HepG2 (cell line): ENCODE measurements around the gene PIGN. TPM values are rescaled to one million over a fixed set of nuclear protein-coding genes. Genes with fewer than 3 reads are reported as not detected.

Experiments
- ATAC-seq: fragments of 200-7000 bp; cut with Tn5 transposase; 3 replicates; pipeline ENCODE4 v1.9.1; 2020; ENCODE audit warnings: mild to moderate bottlenecking, moderate library complexity
- BruUV-seq: library from RNA; stranded (reverse); fragments of 400-500 nt; replicated peaks from 2 replicates; lab custom pipeline; 2021; lab: Mats Ljungman, UMichigan
- CTCF ChIA-PET: fragments of 300-600 bp; formaldehyde crosslinking; extraction: SDS; loops from one replicate; lab custom pipeline; 2021; ENCODE audit warnings: low total read pairs, inconsistent platforms, low intra/inter-chr PET ratio; lab: Yijun Ruan, JAX
- POLR2A ChIA-PET: fragments of 350-600 bp; sonication (Branson Sonifier 250); formaldehyde crosslinking; loops from one replicate; lab custom pipeline; 2020; ENCODE audit warnings: antibody characterized with exemption, inconsistent platforms; lab: Yijun Ruan, JAX
- DNase-seq: peaks from one replicate; pipeline ENCODE4 v3.0.0-alpha.2; 2015; ENCODE audit warnings: low spot score
- FAIRE-seq: peaks from 3 replicates; lab custom pipeline; 2011; peaks lifted over from hg19 to GRCh38; lab: Jason Lieb, UNC
- H2AFZ ChIP-seq: one replicate; pipeline ENCODE4 v1.6.1; 2011; ENCODE audit warnings: low read length, inconsistent platforms
- H3K27ac ChIP-seq: fragments of 300-600 bp; 3 replicates; pipeline ENCODE4 v1.8.0; 2011; ENCODE audit warnings: mixed run types, mild to moderate bottlenecking, mixed read lengths, low read length, inconsistent platforms; ENCODE audit not compliant: insufficient read depth; ENCODE audit errors: extremely low read length
- H3K27me3 ChIP-seq, 2 experiments: fragments of 200-600 bp in 1 of 2; 2 replicates in 1 of 2; 3 replicates in 1 of 2; pipeline versions ENCODE4 v1.6.0 to v1.8.0; 2011; ENCODE audit warnings: low read length in 2 of 2, mild to moderate bottlenecking in 2 of 2, moderate library complexity in 2 of 2, inconsistent platforms in 1 of 2; ENCODE audit not compliant: insufficient read depth in 2 of 2, control insufficient read depth in 1 of 2
- H3K36me3 ChIP-seq, 2 experiments: fragments of 200-600 bp in 1 of 2; replicated peaks in 1 of 2; 2 replicates in 1 of 2; 3 replicates in 1 of 2; pipeline versions ENCODE4 v1.5.1 to v1.8.0; 2011; ENCODE audit warnings: low read length in 2 of 2, inconsistent platforms in 1 of 2; ENCODE audit not compliant: insufficient read depth in 2 of 2, control insufficient read depth in 1 of 2
- H3K4me1 ChIP-seq: 2 replicates; pipeline ENCODE4 v1.5.1; 2012; ENCODE audit warnings: low read length, inconsistent platforms; ENCODE audit not compliant: insufficient read depth
- H3K4me2 ChIP-seq: 2 replicates; pipeline ENCODE4 v1.6.0; 2011; ENCODE audit warnings: low read depth, low read length, inconsistent platforms
- H3K4me3 ChIP-seq, 3 experiments: fragments of 200-600 bp in 1 of 3; sonication (generic), shearing (Covaris generic) in 1 of 3; replicated peaks in 1 of 3; 2 replicates each; pipeline ENCODE4 v1.5.1; 2011 to 2016; ENCODE audit warnings: low read length in 3 of 3, inconsistent platforms in 2 of 3, low read depth in 2 of 3, mild to moderate bottlenecking in 2 of 3, control low read depth in 1 of 3, mixed read lengths in 1 of 3; ENCODE audit not compliant: insufficient read depth in 1 of 3
- H3K79me2 ChIP-seq: one replicate; pipeline ENCODE4 v1.6.1; 2011; ENCODE audit warnings: low read length, inconsistent platforms; ENCODE audit not compliant: insufficient read depth
- H3K9ac ChIP-seq: 2 replicates; pipeline ENCODE4 v1.6.0; 2011; ENCODE audit warnings: mild to moderate bottlenecking, low read depth, low read length, inconsistent platforms; ENCODE audit not compliant: insufficient read depth
- H3K9me3 ChIP-seq: 2 replicates; pipeline ENCODE4 v1.5.1; 2012; ENCODE audit warnings: mild to moderate bottlenecking, low read length
- H4K20me1 ChIP-seq: 2 replicates; pipeline ENCODE4 v1.6.0; 2011; ENCODE audit warnings: inconsistent platforms, mild to moderate bottlenecking, low read length, moderate library complexity; ENCODE audit not compliant: insufficient read depth
- CCDC6 ChIP-seq: sonication (generic); formaldehyde crosslinking; IDR thresholded peaks from 2 replicates; pipeline ENCODE4 v1.8.1; 2022; ENCODE audit warnings: mild to moderate bottlenecking, missing genetic modification reagents, moderate library complexity
- HMG20B ChIP-seq: conservative IDR thresholded peaks from 2 replicates; pipeline ENCODE4 v1.6.1; 2016; ENCODE audit warnings: missing genetic modification reagents, missing compliant biosample characterization
- KAT2B ChIP-seq: fragments of 150-350 bp; IDR thresholded peaks from 2 replicates; pipeline ENCODE4 v1.6.1; 2014; ENCODE audit warnings: low read depth, low read length, borderline replicate concordance
- KDM5A ChIP-seq: fragments of 200-600 bp; sonication (generic); IDR thresholded peaks from 2 replicates; pipeline ENCODE4 v1.7.0; 2018; ENCODE audit warnings: antibody characterized with exemption, mild to moderate bottlenecking, low read length, borderline replicate concordance
- MAFF ChIP-seq: IDR thresholded peaks from 2 replicates; pipeline ENCODE4 v1.6.1; 2011; ENCODE audit warnings: low read depth, low read length, improper control_type of control experiment
- MAFK ChIP-seq, 2 experiments: IDR thresholded peaks in 1 of 2; conservative IDR thresholded peaks in 1 of 2; 2 replicates each; pipeline ENCODE4 v1.6.1; 2011; ENCODE audit warnings: improper control_type of control experiment in 2 of 2, low read length in 2 of 2
- RAD21 ChIP-seq: fragments of 450-650 bp; formaldehyde crosslinking; IDR thresholded peaks from 2 replicates; pipeline ENCODE4 v1.5.0; 2020; ENCODE audit warnings: mild to moderate bottlenecking
- ZBTB8A ChIP-seq: sonication (generic); formaldehyde crosslinking; IDR thresholded peaks from 2 replicates; pipeline ENCODE4 v1.4.0; 2020; ENCODE audit warnings: mild to moderate bottlenecking, low read depth, missing genetic modification reagents, borderline replicate concordance
- ZFP90 ChIP-seq: sonication (generic); formaldehyde crosslinking; IDR thresholded peaks from 2 replicates; pipeline ENCODE4 v1.8.0; 2022; ENCODE audit warnings: missing genetic modification reagents, mild to moderate bottlenecking, inconsistent platforms, borderline replicate concordance
- ZNF326 ChIP-seq: sonication (generic); formaldehyde crosslinking; IDR thresholded peaks from 2 replicates; pipeline ENCODE4 v1.4.0; 2020; ENCODE audit warnings: missing genetic modification reagents, borderline replicate concordance
- ZNF510 ChIP-seq: sonication (generic); formaldehyde crosslinking; IDR thresholded peaks from 2 replicates; pipeline ENCODE4 v1.4.0; 2020; ENCODE audit warnings: low read depth, mild to moderate bottlenecking, missing genetic modification reagents
- WGBS: methylation state at CpG from one replicate; pipeline ENCODE4 v1.1.6; 2017; ENCODE audit warnings: low lambda C conversion rate; 5-methylcytosine and 5-hydroxymethylcytosine counted together
- in situ Hi-C: cut with HindIII; loops from 2 replicates; pipeline ENCODE4 v1.10.0; 2017; ENCODE audit warnings: low pct_unique_long_range_greater_than_20kb; ENCODE audit not compliant: extremely low pct_ligation_motif_present
- intact Hi-C: fragments of 100-400 bp; cut with micrococcal nuclease; formaldehyde crosslinking; loops from one replicate; pipeline ENCODE4 v1.10.0; 2022; ENCODE audit not compliant: unreplicated experiment
- polyA plus RNA-seq, 8 experiments: library from polyadenylated mRNA; depleted of rRNA in 3 of 8; stranded (reverse) in 7 of 8; unstranded in 1 of 8; fragments of >200 nt; fragmentation: Illumina TruSeq in 4 of 8; extraction: Trizol in 4 of 8; gene quantifications; 2 replicates each; pipeline versions ENCODE4 v1.2.1 to v1.2.3, GENCODE V29; 2011 to 2016; ENCODE audit warnings: low read depth in 4 of 8, missing spikeins in 1 of 8, mixed read lengths in 1 of 8; ENCODE audit not compliant: insufficient read depth in 1 of 8
- total RNA-seq, 5 experiments: library from RNA; depleted of rRNA; stranded (reverse); fragments of >200 nt; fragmentation: Illumina TruSeq; extraction: Trizol; gene quantifications; 2 replicates each; pipeline ENCODE4 v1.2.3, GENCODE V29; 2016; ENCODE audit warnings: low read depth in 1 of 5
- TF ChIP-seq, protein P1 (sequence below): sonication (generic); formaldehyde crosslinking; IDR thresholded peaks from 2 replicates; pipeline ENCODE4 v1.8.0; 2022; ENCODE audit warnings: mild to moderate bottlenecking, missing genetic modification reagents, borderline replicate concordance
- TF ChIP-seq, protein P2 (sequence below): sonication (generic); formaldehyde crosslinking; IDR thresholded peaks from 2 replicates; pipeline ENCODE4 v1.4.0; 2020; ENCODE audit warnings: missing genetic modification reagents
- TF ChIP-seq, protein P3 (sequence below): fragments of 450-650 bp; IDR thresholded peaks from 2 replicates; pipeline ENCODE4 v1.6.1; 2016

PIGN gene
- total and polyA plus RNA-seq, 2 of the 13 experiments (the other 11 are each of a cell fraction or from before 2014, with no cell fraction given), result 15.5 to 33.6 TPM

DNA sequence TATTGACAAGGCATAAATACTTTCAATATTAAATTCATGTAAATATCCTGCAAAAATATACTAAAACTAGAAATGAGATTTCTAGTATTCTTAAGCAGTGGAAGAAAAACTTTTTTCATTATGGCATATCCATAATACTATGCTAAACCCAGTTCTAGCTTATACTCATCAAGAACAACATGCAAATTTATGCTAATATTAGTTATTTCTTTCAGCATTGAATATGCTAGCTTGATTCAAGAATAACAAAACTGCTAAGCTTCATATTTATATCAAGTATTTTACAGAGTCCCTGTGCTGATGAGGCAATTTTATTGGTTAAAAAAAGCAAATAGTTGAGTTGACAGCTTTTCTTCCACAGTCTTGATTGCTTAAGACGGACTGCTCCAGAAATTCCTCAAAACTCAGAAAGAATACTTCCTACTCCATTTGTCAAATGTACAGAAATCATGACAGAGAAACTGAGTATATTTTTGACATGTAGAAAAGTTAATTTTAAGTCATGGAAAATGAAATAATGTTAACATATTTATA is 105.0 kb downstream of the PIGN start:
- H3K79me2 ChIP-seq, result no peaks in the 10 kb centered on the region
- H2AFZ ChIP-seq, result no peak overlapping the region
- FAIRE-seq, result no peak
- in situ Hi-C loops (no loop called here), intact Hi-C loops (no loop called here)
- BruUV-seq, result no TSS peak
- TF ChIP-seq MAFK (conservative IDR thresholded peaks at IDR 0.05 in 1 of 2, IDR thresholded peaks at IDR 0.05 in 1 of 2; ENCODE audit: low read length in 2 of 2), result peak in 1 of 2 experiments; percentile 53; a peak in 2 of 4 replicates
- no peak for TF ChIP-seq RAD21
- H3K9me3 ChIP-seq, result no peaks in the 10 kb centered on the region
- H3K27ac ChIP-seq, result no peak overlapping the region
- no peak overlapping the region for H3K4me3 ChIP-seq
- DNase-seq, result no peak
- 0 out of 2 replicates have a peak, but pooled peaks cover 9% of the 10 kb centered on the region for H3K4me1 ChIP-seq
- H3K4me2 ChIP-seq, result no peak overlapping the region
- peaks cover 0 to 3% of the 10 kb centered on the region in 2 experiments; a peak in 1 of 5 replicates for H3K36me3 ChIP-seq
- ChIA-PET POLR2A (no interaction called here), CTCF (no interaction called here)
- no peak overlapping the region for H3K9ac ChIP-seq
- 97% methylated on average over 1 of the region's 1 CpG for WGBS
- no peaks in the 10 kb centered on the region for H4K20me1 ChIP-seq
- ATAC-seq, result no peak
- no peaks in the 10 kb centered on the region for H3K27me3 ChIP-seq

DNA sequence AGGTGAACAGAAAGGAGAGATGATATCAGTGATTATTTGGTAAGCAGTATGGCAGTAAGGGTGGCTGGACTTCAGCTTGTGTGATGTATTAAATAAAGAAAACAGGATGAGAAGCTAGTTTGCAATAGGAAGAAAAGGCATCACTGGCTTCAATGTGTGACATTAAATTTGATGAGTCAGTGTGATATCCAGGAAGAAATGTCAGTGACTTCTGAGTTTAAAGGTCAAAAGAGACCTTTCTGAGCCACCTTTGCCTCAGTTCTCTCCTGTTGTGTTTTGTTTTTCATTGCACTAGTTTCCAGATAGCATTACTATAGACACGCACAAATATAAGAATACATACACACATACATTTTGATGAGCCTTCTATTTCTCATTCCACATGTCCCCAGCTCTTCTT is 105.6 kb downstream of the PIGN start:
- Histone ChIP-seq H3K4me3 (no peak overlapping the region), H2AFZ (no peak overlapping the region), H3K4me1 (0 out of 2 replicates have a peak, but pooled peaks cover 9% of the 10 kb centered on the region), H3K4me2 (no peak overlapping the region), H3K36me3 (no peaks in the 10 kb centered on the region), H3K27ac (no peak overlapping the region), H4K20me1 (no peaks in the 10 kb centered on the region), H3K79me2 (no peaks in the 10 kb centered on the region), H3K9ac (no peak overlapping the region), H3K9me3 (no peaks in the 10 kb centered on the region), H3K27me3 (no peaks in the 10 kb centered on the region)
- DNase-seq (no peak), ATAC-seq (no peak), FAIRE-seq (no peak)
- in situ Hi-C loops, result no loop called here
- ChIA-PET POLR2A (no interaction called here), CTCF (no interaction called here)
- WGBS, result 100% methylated on average over 1 of the region's 1 CpG
- intact Hi-C loops, result no loop called here
- no TSS peak for BruUV-seq
- TF ChIP-seq ZNF326 (CRISPR knock-in tag), result no peak
- no peak for TF ChIP-seq CCDC6 (CRISPR knock-in tag)
- TF ChIP-seq, protein P1, sequence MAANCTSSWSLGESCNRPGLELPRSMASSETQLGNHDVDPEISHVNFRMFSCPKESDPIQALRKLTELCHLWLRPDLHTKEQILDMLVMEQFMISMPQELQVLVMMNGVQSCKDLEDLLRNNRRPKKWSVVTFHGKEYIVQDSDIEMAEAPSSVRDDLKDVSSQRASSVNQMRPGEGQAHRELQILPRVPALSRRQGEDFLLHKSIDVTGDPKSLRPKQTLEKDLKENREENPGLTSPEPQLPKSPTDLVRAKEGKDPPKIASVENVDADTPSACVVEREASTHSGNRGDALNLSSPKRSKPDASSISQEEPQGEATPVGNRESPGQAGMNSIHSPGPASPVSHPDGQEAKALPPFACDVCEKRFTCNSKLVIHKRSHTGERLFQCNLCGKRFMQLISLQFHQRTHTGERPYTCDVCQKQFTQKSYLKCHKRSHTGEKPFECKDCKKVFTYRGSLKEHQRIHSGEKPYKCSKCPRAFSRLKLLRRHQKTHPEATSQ (CRISPR knock-in tag), result no peak
- no peak for TF ChIP-seq ZBTB8A
- TF ChIP-seq KAT2B, result no peak
- peak in 1 of 2 experiments; percentile 32; a peak in 2 of 4 replicates for TF ChIP-seq MAFK (conservative IDR thresholded peaks at IDR 0.05 in 1 of 2, IDR thresholded peaks at IDR 0.05 in 1 of 2; ENCODE audit: low read length in 2 of 2)
- TF ChIP-seq, protein P2, sequence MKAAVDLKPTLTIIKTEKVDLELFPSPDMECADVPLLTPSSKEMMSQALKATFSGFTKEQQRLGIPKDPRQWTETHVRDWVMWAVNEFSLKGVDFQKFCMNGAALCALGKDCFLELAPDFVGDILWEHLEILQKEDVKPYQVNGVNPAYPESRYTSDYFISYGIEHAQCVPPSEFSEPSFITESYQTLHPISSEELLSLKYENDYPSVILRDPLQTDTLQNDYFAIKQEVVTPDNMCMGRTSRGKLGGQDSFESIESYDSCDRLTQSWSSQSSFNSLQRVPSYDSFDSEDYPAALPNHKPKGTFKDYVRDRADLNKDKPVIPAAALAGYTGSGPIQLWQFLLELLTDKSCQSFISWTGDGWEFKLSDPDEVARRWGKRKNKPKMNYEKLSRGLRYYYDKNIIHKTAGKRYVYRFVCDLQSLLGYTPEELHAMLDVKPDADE (CRISPR knock-in tag), result no peak
- TF ChIP-seq ZFP90 (CRISPR knock-in tag), result no peak
- TF ChIP-seq MAFF, result peak; percentile 29; the same call in 1 of the 2 replicates
- TF ChIP-seq, protein P3, sequence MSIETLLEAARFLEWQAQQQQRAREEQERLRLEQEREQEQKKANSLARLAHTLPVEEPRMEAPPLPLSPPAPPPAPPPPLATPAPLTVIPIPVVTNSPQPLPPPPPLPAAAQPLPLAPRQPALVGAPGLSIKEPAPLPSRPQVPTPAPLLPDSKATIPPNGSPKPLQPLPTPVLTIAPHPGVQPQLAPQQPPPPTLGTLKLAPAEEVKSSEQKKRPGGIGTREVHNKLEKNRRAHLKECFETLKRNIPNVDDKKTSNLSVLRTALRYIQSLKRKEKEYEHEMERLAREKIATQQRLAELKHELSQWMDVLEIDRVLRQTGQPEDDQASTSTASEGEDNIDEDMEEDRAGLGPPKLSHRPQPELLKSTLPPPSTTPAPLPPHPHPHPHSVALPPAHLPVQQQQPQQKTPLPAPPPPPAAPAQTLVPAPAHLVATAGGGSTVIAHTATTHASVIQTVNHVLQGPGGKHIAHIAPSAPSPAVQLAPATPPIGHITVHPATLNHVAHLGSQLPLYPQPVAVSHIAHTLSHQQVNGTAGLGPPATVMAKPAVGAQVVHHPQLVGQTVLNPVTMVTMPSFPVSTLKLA, result no peak
- no peak for TF ChIP-seq ZNF510 (CRISPR knock-in tag)
- TF ChIP-seq KDM5A, result no peak
- no peak for TF ChIP-seq HMG20B
